Measurements from ENCODE around the gene KPNA1.

DNA sequence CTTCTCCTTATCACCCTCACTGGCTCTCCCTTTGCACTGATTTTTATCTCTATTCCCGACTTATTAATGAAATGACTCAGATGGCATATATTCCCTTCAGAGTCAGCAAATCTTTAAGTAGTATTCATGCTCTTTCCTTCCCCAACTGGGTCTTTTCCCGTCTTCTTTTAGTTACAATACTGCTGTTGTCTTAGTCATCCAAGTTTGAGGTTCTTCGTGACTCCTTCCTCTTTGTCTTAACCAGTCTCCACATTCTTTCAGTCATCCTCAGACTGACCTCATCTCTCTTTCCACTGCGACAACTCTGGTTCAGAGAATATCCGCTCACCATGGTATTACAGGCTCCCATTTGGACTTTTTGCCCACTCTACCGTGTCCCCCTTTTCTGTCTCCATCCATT lies 111.2 kb downstream of the KPNA1 start:
- TF ChIP-seq POLR2A (IDR thresholded peaks at IDR 0.05; ENCODE audit: low read length) = no peak
- TF ChIP-seq GATA1 (IDR thresholded peaks at IDR 0.05; ENCODE audit: low read depth, low read length) = no peak
